ENCODE results near the gene SOBP. TPM values are rescaled to one million over a fixed set of nuclear protein-coding genes. Genes with fewer than 3 reads are reported as not detected.

SOBP gene
- polyA plus RNA-seq, 1 donor (not counting 4 experiments of a cell fraction or from before 2014, with no cell fraction given): not detected

- Histone ChIP-seq H3K9me3 (ENCODE audit: control insufficient read depth, low read depth, low read length) (no peaks in the 10 kb centered on the region), H3K4me2 (ENCODE audit: control insufficient read depth, extremely low read depth, insufficient read depth, low read depth, low read length) (no peak overlapping the region), H3K9ac (ENCODE audit: control insufficient read depth, extremely low read depth, insufficient read depth, low read length) (no peak overlapping the region), H3K4me3 (ENCODE audit: control insufficient read depth in 2 of 3, extremely low read depth in 1 of 3, insufficient read depth in 2 of 3, low read depth in 1 of 3, low read length in 3 of 3) (no peak overlapping the region), H3K27ac (ENCODE audit: control insufficient read depth, insufficient read depth, low read length) (no peak overlapping the region), H3K27me3 (ENCODE audit: control insufficient read depth, extremely low read depth, insufficient read depth, low read length) (peaks cover 7% of the 10 kb centered on the region), H3K36me3 (ENCODE audit: control insufficient read depth in 2 of 2, extremely low read depth in 1 of 2, insufficient read depth in 2 of 2, low read length in 2 of 2) (no peaks in the 10 kb centered on the region), H3K9me1 (ENCODE audit: control insufficient read depth, extremely low read depth, insufficient read depth, low read length) (no peaks in the 10 kb centered on the region), H3K4me1 (ENCODE audit: control insufficient read depth, extremely low read depth, insufficient read depth, low read length) (no peaks in the 10 kb centered on the region), H4K20me1 (ENCODE audit: control insufficient read depth, extremely low read depth, insufficient read depth, low read length) (no peaks in the 10 kb centered on the region), H2AFZ (ENCODE audit: control insufficient read depth, low read length) (no peak overlapping the region), H3K79me2 (ENCODE audit: control insufficient read depth, insufficient read depth, low read length) (no peaks in the 10 kb centered on the region)
- TF ChIP-seq EZH2 (IDR thresholded peaks at IDR 0.05; ENCODE audit: low read length) (no peak), CTCF (optimal IDR thresholded peaks at IDR 0.05 in 1 of 3, IDR thresholded peaks at IDR 0.05 in 1 of 3, conservative IDR thresholded peaks at IDR 0.05 in 1 of 3; ENCODE audit: extremely low read depth in 1 of 3, insufficient read depth in 2 of 3, low read length in 3 of 3) (no peak)
- DNase-seq (ENCODE audit: low read depth, low spot score) (no peak), FAIRE-seq (no peak)
- dilution Hi-C loops (cut with MboI; ENCODE audit: extremely low pct_ligation_motif_present, low sequenced_read_pairs): no loop called here
Observed at GRCh38 chr6:107697682-107698081, 207.8 kb downstream of the SOBP start.

- Histone ChIP-seq H3K36me3 (ENCODE audit: control insufficient read depth in 2 of 2, extremely low read depth in 1 of 2, insufficient read depth in 2 of 2, low read length in 2 of 2) (no peaks in the 10 kb centered on the region), H3K79me2 (ENCODE audit: control insufficient read depth, insufficient read depth, low read length) (no peaks in the 10 kb centered on the region), H3K27me3 (ENCODE audit: control insufficient read depth, extremely low read depth, insufficient read depth, low read length) (peaks cover 7% of the 10 kb centered on the region), H3K9me1 (ENCODE audit: control insufficient read depth, extremely low read depth, insufficient read depth, low read length) (no peaks in the 10 kb centered on the region), H3K27ac (ENCODE audit: control insufficient read depth, insufficient read depth, low read length) (no peak overlapping the region), H3K4me3 (ENCODE audit: control insufficient read depth in 2 of 3, extremely low read depth in 1 of 3, insufficient read depth in 2 of 3, low read depth in 1 of 3, low read length in 3 of 3) (no peak overlapping the region), H3K9me3 (ENCODE audit: control insufficient read depth, low read depth, low read length) (no peaks in the 10 kb centered on the region), H3K9ac (ENCODE audit: control insufficient read depth, extremely low read depth, insufficient read depth, low read length) (no peak overlapping the region), H3K4me1 (ENCODE audit: control insufficient read depth, extremely low read depth, insufficient read depth, low read length) (no peaks in the 10 kb centered on the region), H2AFZ (ENCODE audit: control insufficient read depth, low read length) (no peak overlapping the region), H4K20me1 (ENCODE audit: control insufficient read depth, extremely low read depth, insufficient read depth, low read length) (no peaks in the 10 kb centered on the region), H3K4me2 (ENCODE audit: control insufficient read depth, extremely low read depth, insufficient read depth, low read depth, low read length) (no peak overlapping the region)
- dilution Hi-C loops (cut with MboI; ENCODE audit: extremely low pct_ligation_motif_present, low sequenced_read_pairs): no loop called here
- no peak for DNase-seq (ENCODE audit: low read depth, low spot score)
- TF ChIP-seq EZH2 (IDR thresholded peaks at IDR 0.05; ENCODE audit: low read length) (no peak), CTCF (optimal IDR thresholded peaks at IDR 0.05 in 1 of 3, IDR thresholded peaks at IDR 0.05 in 1 of 3, conservative IDR thresholded peaks at IDR 0.05 in 1 of 3; ENCODE audit: extremely low read depth in 1 of 3, insufficient read depth in 2 of 3, low read length in 3 of 3) (no peak)
- no peak for FAIRE-seq
Observed at GRCh38 chr6:107698146-107698545, 208.2 kb downstream of the SOBP start.
